ENCODE measurements around the gene TEKT5.

DNA sequence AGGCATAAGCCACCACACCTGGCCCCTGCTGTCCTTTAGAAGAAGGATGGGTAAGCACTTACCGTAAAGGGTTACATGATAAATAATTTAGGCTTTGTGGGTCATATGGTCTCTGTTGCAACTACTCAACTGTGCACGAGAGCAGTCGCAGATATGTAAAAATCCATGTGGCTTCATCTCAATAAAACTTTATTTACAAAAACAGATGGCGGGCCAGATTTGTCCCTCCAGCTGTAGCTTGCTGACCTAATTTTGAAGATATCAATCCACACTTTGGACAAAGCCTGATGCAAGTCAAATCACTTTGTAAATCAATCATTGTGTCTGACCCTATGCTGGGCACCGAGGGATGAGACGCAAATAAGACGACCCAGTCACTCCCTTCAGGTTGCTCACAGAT, 12.1 kb downstream of the TEKT5 start:
- TF ChIP-seq, protein P1, sequence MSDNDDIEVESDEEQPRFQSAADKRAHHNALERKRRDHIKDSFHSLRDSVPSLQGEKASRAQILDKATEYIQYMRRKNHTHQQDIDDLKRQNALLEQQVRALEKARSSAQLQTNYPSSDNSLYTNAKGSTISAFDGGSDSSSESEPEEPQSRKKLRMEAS (IDR thresholded peaks at IDR 0.05): no peak
- TF ChIP-seq JUND (IDR thresholded peaks at IDR 0.05): no peak
- TF ChIP-seq, protein P2, sequence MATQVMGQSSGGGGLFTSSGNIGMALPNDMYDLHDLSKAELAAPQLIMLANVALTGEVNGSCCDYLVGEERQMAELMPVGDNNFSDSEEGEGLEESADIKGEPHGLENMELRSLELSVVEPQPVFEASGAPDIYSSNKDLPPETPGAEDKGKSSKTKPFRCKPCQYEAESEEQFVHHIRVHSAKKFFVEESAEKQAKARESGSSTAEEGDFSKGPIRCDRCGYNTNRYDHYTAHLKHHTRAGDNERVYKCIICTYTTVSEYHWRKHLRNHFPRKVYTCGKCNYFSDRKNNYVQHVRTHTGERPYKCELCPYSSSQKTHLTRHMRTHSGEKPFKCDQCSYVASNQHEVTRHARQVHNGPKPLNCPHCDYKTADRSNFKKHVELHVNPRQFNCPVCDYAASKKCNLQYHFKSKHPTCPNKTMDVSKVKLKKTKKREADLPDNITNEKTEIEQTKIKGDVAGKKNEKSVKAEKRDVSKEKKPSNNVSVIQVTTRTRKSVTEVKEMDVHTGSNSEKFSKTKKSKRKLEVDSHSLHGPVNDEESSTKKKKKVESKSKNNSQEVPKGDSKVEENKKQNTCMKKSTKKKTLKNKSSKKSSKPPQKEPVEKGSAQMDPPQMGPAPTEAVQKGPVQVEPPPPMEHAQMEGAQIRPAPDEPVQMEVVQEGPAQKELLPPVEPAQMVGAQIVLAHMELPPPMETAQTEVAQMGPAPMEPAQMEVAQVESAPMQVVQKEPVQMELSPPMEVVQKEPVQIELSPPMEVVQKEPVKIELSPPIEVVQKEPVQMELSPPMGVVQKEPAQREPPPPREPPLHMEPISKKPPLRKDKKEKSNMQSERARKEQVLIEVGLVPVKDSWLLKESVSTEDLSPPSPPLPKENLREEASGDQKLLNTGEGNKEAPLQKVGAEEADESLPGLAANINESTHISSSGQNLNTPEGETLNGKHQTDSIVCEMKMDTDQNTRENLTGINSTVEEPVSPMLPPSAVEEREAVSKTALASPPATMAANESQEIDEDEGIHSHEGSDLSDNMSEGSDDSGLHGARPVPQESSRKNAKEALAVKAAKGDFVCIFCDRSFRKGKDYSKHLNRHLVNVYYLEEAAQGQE (IDR thresholded peaks at IDR 0.05): no peak
- no peak for TF ChIP-seq SP1 (IDR thresholded peaks at IDR 0.05)

All from liver (tissue), 2 donors.